ENCODE data around the gene CTDP1. TPM values are rescaled to one million over a fixed set of nuclear protein-coding genes. Genes with fewer than 3 reads are reported as not detected.

The CTDP1 gene
- total RNA-seq, 2 experiments from 2014 or later = 69.0 to 79.6 TPM

GRCh38 chr18:79747156-79747845 is 67.7 kb downstream of the CTDP1 start:
- H3K27ac Mint-ChIP-seq = no peak overlapping the region
- CTCF ChIA-PET = no interaction called here
- H3K36me3 Mint-ChIP-seq (ENCODE audit: low read depth) = peaks cover 67% of the 10 kb centered on the region

GRCh38 chr18:79748321-79749180 is 68.9 kb downstream of the CTDP1 start:
- CTCF ChIA-PET = no interaction called here
- no peak overlapping the region for H3K4me3 Mint-ChIP-seq

More at GRCh38 chr18:79747156-79747845, 67.7 kb downstream of the CTDP1 start:
- H3K4me1 ChIP-seq (ENCODE audit: insufficient read depth, low read length) = no peaks in the 10 kb centered on the region
- peaks cover 0 to 7% of the 10 kb centered on the region in 2 experiments for H3K9me3 ChIP-seq (ENCODE audit: control insufficient read depth in 1 of 2, insufficient read depth in 1 of 2, low read length in 2 of 2)
- H3K27ac ChIP-seq (ENCODE audit: low read depth in 1 of 2, low read length in 2 of 2) = no peak overlapping the region
- H3K4me3 ChIP-seq (ENCODE audit: low read length) = no peak overlapping the region
- Mint-ChIP-seq H3K4me1 (ENCODE audit: low read depth) (no peaks in the 10 kb centered on the region), H3K9me3 (peaks cover 2% of the 10 kb centered on the region), H3K27me3 (no peaks in the 10 kb centered on the region), H3K4me3 (no peak overlapping the region)
- H3K27me3 ChIP-seq (ENCODE audit: control insufficient read depth in 1 of 2, insufficient read depth in 2 of 2, low read length in 2 of 2) = no peaks in the 10 kb centered on the region
- POLR2A ChIA-PET = no interaction called here
- H3K36me3 ChIP-seq (ENCODE audit: insufficient read depth, low read length) = peaks cover 52% of the 10 kb centered on the region
- TF ChIP-seq CTCF (IDR thresholded peaks at IDR 0.05) = no peak
- DNase-seq (no peak), ATAC-seq (ENCODE audit: poor library complexity) (no peak)
- intact Hi-C loops (cut with DNase I, micrococcal nuclease) = no loop called here

More at GRCh38 chr18:79748321-79749180, 68.9 kb downstream of the CTDP1 start:
- Histone ChIP-seq H3K4me3 (ENCODE audit: low read length) (no peak overlapping the region), H3K27ac (ENCODE audit: low read depth in 1 of 2, low read length in 2 of 2) (no peak overlapping the region), H3K36me3 (ENCODE audit: insufficient read depth, low read length) (peaks cover 51% of the 10 kb centered on the region), H3K4me1 (ENCODE audit: insufficient read depth, low read length) (no peaks in the 10 kb centered on the region), H3K27me3 (ENCODE audit: control insufficient read depth in 1 of 2, insufficient read depth in 2 of 2, low read length in 2 of 2) (no peaks in the 10 kb centered on the region), H3K9me3 (ENCODE audit: control insufficient read depth in 1 of 2, insufficient read depth in 1 of 2, low read length in 2 of 2) (peaks cover 0 to 11% of the 10 kb centered on the region in 2 experiments)
- no peak for TF ChIP-seq CTCF (IDR thresholded peaks at IDR 0.05)
- H3K36me3 Mint-ChIP-seq (ENCODE audit: low read depth) = peaks cover 64% of the 10 kb centered on the region
- DNase-seq = no peak
- peaks cover 2% of the 10 kb centered on the region for H3K9me3 Mint-ChIP-seq
- no peaks in the 10 kb centered on the region for H3K4me1 Mint-ChIP-seq (ENCODE audit: low read depth)
- ATAC-seq (ENCODE audit: poor library complexity) = no peak
- intact Hi-C loops (cut with DNase I, micrococcal nuclease) = no loop called here
- POLR2A ChIA-PET = no interaction called here
- no peak overlapping the region for H3K27ac Mint-ChIP-seq
- H3K27me3 Mint-ChIP-seq = no peaks in the 10 kb centered on the region
